Esophagus squamous epithelium (tissue), 5 donors: ENCODE data around the gene SNRPB. TPM values are rescaled to one million over a fixed set of nuclear protein-coding genes. Genes with fewer than 3 reads are reported as not detected.
A peak's percentile ranks its signal among the peaks of the same experiment; 100 is the strongest.

Experiments used
- DNase-seq: peaks from one replicate; lab custom pipeline; 2025; lab: John Stamatoyannopoulos, UW
- H3K27ac ChIP-seq, 4 donors: fragments of 200-600 bp; sonication (generic); one replicate each; pipeline ENCODE4 v1.5.1; 2016 to 2019; ENCODE audit warnings: mild to moderate bottlenecking in 1 of 4
- H3K27me3 ChIP-seq, 4 donors: fragments of 200-600 bp; sonication (generic); 1 replicate in 3 of 4; 2 replicates in 1 of 4; pipeline versions ENCODE4 v1.5.1 to v1.6.0; 2017 to 2021; ENCODE audit warnings: antibody characterized with exemption in 1 of 4
- H3K36me3 ChIP-seq, 3 donors: fragments of 200-600 bp; sonication (generic); one replicate each; pipeline ENCODE4 v1.5.1; 2016 to 2019
- H3K4me1 ChIP-seq, 3 donors: fragments of 200-600 bp; sonication (generic); one replicate each; pipeline ENCODE4 v1.5.1; 2017 to 2019
- H3K4me3 ChIP-seq, 4 donors: fragments of 200-600 bp; sonication (generic); 1 replicate in 3 of 4; 2 replicates in 1 of 4; pipeline ENCODE4 v1.5.1; 2016 to 2019; ENCODE audit warnings: mild to moderate bottlenecking in 2 of 4, moderate library complexity in 1 of 4
- H3K9me3 ChIP-seq, 3 donors: fragments of 200-600 bp; sonication (generic); one replicate each; pipeline ENCODE4 v1.5.1; 2016 to 2019
- CTCF ChIP-seq, 6 experiments: fragments of 450-650 bp in 4 of 6; fragments of 200-600 bp in 2 of 6; sonication (generic) in 2 of 6; IDR thresholded peaks; one replicate each; pipeline ENCODE4 v1.5.1; 2016 to 2019; ENCODE audit warnings: antibody characterized with exemption in 6 of 6, mild to moderate bottlenecking in 4 of 6, moderate library complexity in 4 of 6
- POLR2A ChIP-seq, 4 donors: fragments of 450-650 bp; IDR thresholded peaks; one replicate each; pipeline ENCODE4 v1.6.1; 2017; ENCODE audit warnings: antibody characterized with exemption in 4 of 4, mild to moderate bottlenecking in 4 of 4, moderate library complexity in 3 of 4
- WGBS, 2 donors: methylation state at CpG; one replicate each; pipeline ENCODE4 v1.1.5; 2018; 5-methylcytosine and 5-hydroxymethylcytosine counted together
- intact Hi-C: fragments of 100-400 bp; cut with DNase I; formaldehyde crosslinking; loops from one replicate; pipeline ENCODE4 v1.15.0; 2022
- total RNA-seq, 4 donors: library from RNA; depleted of rRNA; stranded (reverse); fragments of >200 nt; gene quantifications; one replicate each; pipeline ENCODE4 v1.1.0, GENCODE V29; 2016
- donor health status: DM: yes; HTN: yes; CAD: no.

The SNRPB gene
- total RNA-seq, 4 donors from 2014 or later = 244 to 393 (median 277) TPM

- no peak for DNase-seq
- intact Hi-C loops = no loop called here
- peaks cover 0 to 5% (median 4%) of the 10 kb centered on the region in 3 donors for H3K4me1 ChIP-seq
- no peaks in the 10 kb centered on the region for H3K9me3 ChIP-seq
- H3K36me3 ChIP-seq = peaks cover 0 to 18% (median 0%) of the 10 kb centered on the region in 3 donors
- no peaks in the 10 kb centered on the region for H3K27me3 ChIP-seq
- TF ChIP-seq CTCF (IDR thresholded peaks at IDR 0.05) (no peak), POLR2A (IDR thresholded peaks at IDR 0.05) (no peak)
- H3K4me3 ChIP-seq = no peak overlapping the region
- H3K27ac ChIP-seq = no peak overlapping the region
- WGBS, 2 donors = 87 to 96% methylated on average over 6 to 7 of the region's 9 CpGs
These were observed 5.5 kb upstream of the SNRPB start for GRCh38 chr20:2475850-2476741.

GRCh38 chr20:2473516-2473915, 2.9 kb upstream of the SNRPB start:
- Histone ChIP-seq H3K36me3 (peaks cover 0 to 2% (median 0%) of the 10 kb centered on the region in 3 donors), H3K9me3 (no peaks in the 10 kb centered on the region), H3K4me1 (peaks cover 0 to 21% (median 17%) of the 10 kb centered on the region in 3 donors), H3K4me3 (no peak overlapping the region), H3K27me3 (no peaks in the 10 kb centered on the region), H3K27ac (no peak overlapping the region)
- no peak for TF ChIP-seq CTCF (IDR thresholded peaks at IDR 0.05)
- no peak for TF ChIP-seq POLR2A (IDR thresholded peaks at IDR 0.05)
- 51 to 54% methylated on average over 4 of the region's 4 CpGs for WGBS, 2 donors
- no peak for DNase-seq
- intact Hi-C loops = no loop called here

GRCh38 chr20:2469991-2470422, 582 bp downstream of the SNRPB start:
- DNase-seq = no peak
- H3K36me3 ChIP-seq = peaks cover 8 to 37% (median 20%) of the 10 kb centered on the region in 3 donors
- no peak for TF ChIP-seq CTCF (IDR thresholded peaks at IDR 0.05)
- TF ChIP-seq POLR2A (IDR thresholded peaks at IDR 0.05) = no peak
- 0 to 1% methylated on average over 19 of the region's 19 CpGs for WGBS, 2 donors
- H3K4me3 ChIP-seq = peak overlapping the region; percentile 45 to 87 (median 76)
- no peaks in the 10 kb centered on the region for H3K9me3 ChIP-seq
- H3K4me1 ChIP-seq = peaks cover 0 to 37% (median 24%) of the 10 kb centered on the region in 3 donors
- H3K27me3 ChIP-seq = no peaks in the 10 kb centered on the region
- intact Hi-C loops = no loop called here
- peak overlapping the region; percentile 84 to 98 (median 92) for H3K27ac ChIP-seq

GRCh38 chr20:2468581-2469407, 1.8 kb downstream of the SNRPB start:
- Histone ChIP-seq H3K4me3 (peak overlapping the region in 3 of 4 donors; percentile 74 to 87 (median 79)), H3K9me3 (no peaks in the 10 kb centered on the region), H3K27me3 (no peaks in the 10 kb centered on the region), H3K27ac (peak overlapping the region in 3 of 4 donors; percentile 84 to 98 (median 94)), H3K36me3 (peaks cover 12 to 49% (median 33%) of the 10 kb centered on the region in 3 donors), H3K4me1 (peaks cover 0 to 37% (median 24%) of the 10 kb centered on the region in 3 donors)
- WGBS, 2 donors = 56 to 63% methylated on average over 7 to 11 of the region's 11 CpGs
- DNase-seq = no peak
- TF ChIP-seq CTCF (IDR thresholded peaks at IDR 0.05) = no peak
- no peak for TF ChIP-seq POLR2A (IDR thresholded peaks at IDR 0.05)
- intact Hi-C loops = no loop called here
